Retinal pigment epithelial cell (primary cell): Measurements from ENCODE around the gene LMBR1.

Experiments used
- DNase-seq: peaks from one replicate; pipeline ENCODE4 v3.0.0-alpha.2; 2010; ENCODE audit warnings: low read depth
- H3K4me3 ChIP-seq: 2 replicates; pipeline ENCODE4 v1.5.1; 2011; ENCODE audit warnings: mild to moderate bottlenecking, low read length, control low read depth, moderate library complexity
- TF ChIP-seq, protein P1 (sequence below): conservative IDR thresholded peaks from 2 replicates; pipeline ENCODE4 v1.5.1; 2011; ENCODE audit warnings: low read depth, low read length, control low read depth, inconsistent platforms

The LMBR1 gene

DNA sequence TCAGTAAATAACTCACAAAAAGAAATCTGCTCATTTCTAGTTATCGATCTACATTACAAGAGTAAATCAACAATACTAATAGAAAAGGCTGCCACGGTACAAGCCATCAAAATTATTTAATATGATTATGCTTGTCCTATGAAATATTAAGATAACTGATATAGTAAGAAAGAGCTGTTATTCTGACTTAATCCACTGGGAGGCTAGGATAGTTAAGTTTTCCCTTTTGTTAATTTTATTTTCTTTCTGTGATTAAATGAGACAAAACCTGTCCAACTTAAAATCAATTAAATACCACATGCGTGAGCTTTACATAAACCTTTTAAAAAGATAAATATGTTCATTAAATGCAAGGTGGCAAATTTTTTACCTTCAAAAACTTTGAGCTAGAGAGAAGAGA lies 114.8 kb downstream of the LMBR1 start:
- TF ChIP-seq, protein P1, sequence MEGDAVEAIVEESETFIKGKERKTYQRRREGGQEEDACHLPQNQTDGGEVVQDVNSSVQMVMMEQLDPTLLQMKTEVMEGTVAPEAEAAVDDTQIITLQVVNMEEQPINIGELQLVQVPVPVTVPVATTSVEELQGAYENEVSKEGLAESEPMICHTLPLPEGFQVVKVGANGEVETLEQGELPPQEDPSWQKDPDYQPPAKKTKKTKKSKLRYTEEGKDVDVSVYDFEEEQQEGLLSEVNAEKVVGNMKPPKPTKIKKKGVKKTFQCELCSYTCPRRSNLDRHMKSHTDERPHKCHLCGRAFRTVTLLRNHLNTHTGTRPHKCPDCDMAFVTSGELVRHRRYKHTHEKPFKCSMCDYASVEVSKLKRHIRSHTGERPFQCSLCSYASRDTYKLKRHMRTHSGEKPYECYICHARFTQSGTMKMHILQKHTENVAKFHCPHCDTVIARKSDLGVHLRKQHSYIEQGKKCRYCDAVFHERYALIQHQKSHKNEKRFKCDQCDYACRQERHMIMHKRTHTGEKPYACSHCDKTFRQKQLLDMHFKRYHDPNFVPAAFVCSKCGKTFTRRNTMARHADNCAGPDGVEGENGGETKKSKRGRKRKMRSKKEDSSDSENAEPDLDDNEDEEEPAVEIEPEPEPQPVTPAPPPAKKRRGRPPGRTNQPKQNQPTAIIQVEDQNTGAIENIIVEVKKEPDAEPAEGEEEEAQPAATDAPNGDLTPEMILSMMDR, result no peak
- H3K4me3 ChIP-seq, result no peak overlapping the region
- no peak for DNase-seq

DNA sequence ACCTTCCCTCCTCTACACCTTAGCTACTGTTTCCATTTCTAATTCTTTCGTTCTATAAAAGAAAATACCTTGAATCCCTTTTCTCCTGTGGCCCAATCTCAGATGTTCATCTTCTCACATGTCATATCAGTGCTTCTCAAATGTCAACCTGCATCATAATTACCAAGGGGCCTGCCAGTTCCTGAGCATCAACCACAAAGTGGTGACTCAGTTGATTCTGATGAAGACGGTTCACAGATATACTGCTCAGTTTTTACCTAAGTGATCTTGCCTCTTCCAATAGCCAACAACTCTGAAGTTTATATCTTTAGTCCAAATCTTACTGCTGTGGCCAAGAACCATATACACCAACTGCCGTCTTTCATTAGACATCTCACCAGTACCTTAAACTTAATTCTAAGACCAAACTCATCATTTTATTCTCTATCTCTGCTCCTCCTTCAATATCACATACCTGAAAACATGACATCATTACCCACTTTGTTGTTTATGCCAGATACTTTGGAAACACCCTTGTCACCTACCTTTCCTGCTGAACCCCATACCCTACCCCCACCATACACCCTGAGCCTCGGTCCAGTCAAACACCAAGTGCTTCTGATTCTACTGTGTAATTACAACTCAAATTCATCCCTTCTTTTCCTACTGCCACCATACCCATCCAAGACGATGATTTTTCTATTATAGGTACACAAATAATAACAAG lies 115.5 kb downstream of the LMBR1 start:
- no peak for DNase-seq
- H3K4me3 ChIP-seq, result no peak overlapping the region
- TF ChIP-seq, protein P1, result no peak

DNA sequence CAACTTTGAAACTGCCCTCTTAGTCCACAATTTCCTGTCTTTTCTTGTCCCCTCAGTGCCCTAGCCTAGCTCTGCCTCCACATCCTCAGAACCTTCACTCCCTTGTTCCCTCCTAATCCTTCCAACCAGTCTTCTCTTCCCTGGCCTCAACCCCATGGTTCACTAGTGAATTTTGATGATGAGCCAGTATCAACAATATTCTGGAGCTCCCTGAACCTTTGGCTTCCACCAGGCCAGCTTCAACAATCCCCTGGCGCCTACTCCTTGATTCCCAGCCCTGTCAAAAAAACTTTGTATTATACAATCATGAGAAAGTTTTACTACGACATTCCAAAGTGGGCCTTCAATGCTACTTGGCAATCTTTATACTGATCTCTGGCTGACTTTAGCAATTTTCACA lies 116.5 kb downstream of the LMBR1 start:
- no peak overlapping the region for H3K4me3 ChIP-seq
- TF ChIP-seq, protein P1, result no peak
- no peak for DNase-seq

DNA sequence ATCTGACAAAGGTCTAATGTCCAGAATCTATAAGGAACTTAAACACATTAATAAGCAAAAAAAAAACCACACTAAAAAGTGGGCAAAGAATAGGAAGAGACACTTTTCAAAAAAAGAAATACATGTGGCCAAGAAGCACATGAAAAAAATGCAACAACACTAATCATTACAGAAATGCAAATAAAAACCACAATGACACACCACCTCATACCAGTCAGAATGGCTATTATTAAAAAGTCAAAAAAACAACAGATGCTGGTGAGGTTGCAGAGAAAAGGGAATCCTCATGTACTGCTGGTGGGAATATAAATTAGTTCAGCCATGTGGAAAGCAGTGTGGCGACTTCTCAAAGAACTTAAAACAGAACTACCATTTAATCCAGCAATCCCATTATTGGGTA lies 119.0 kb downstream of the LMBR1 start:
- TF ChIP-seq, protein P1, result no peak
- H3K4me3 ChIP-seq, result no peak overlapping the region
- no peak for DNase-seq

DNA sequence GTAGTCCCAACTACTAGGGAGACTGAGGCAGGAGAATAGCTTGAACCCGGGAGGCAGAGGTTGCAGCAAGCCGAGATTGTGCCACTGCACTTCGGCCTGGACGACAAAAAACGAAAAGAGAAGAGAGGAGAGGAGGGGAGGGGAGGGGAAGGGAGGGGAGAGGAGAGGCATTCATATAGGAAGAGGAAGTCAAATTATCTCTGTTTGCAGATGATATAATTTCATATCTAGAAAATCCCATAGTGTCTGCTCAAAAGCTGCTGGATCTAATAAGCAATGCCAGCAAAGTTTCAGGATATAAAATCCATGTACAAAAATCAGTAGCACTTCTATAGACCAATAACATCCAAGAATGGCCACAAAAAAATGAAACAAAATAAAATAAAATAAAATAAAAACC lies 120.3 kb downstream of the LMBR1 start:
- TF ChIP-seq, protein P1, result no peak
- H3K4me3 ChIP-seq, result no peak overlapping the region
- DNase-seq, result no peak

DNA sequence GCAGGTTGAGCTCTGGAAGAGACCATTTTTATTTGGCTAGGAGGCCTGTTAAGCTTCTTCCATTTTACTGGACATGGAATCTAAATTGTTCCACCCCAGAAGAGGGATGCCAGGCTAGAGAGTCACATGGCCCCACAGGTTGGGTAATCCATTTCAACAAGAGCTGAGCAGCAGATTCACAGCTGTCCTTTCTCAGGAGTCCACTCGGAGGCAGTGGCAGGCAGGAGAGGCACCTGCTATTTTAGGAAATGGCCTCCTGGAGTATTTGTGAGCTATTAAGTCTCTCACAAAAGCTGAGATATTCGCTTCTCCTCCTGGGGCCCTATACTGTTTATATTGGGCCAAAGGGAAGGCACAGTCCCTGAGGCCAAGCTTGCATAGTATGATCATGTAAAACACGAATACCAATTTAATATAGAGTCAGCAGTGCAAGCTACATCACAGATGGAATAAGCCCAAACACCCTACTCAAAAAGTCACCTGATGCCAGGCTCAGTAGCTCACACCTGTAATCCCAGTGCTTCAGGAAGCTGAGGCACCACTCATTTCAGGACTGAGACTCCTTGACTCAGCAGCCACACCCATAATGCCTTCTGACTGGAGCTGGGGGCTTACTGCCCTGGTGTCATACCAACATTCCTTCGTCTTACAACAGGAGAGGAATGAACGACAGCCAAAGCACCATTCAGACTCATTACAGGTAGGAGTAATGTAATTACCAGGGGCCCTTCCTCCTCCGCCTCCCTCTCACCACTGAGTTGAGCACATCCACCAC lies 124.1 kb downstream of the LMBR1 start:
- TF ChIP-seq, protein P1, result no peak
- peak; percentile 26 for DNase-seq
- H3K4me3 ChIP-seq, result no peak overlapping the region

DNA sequence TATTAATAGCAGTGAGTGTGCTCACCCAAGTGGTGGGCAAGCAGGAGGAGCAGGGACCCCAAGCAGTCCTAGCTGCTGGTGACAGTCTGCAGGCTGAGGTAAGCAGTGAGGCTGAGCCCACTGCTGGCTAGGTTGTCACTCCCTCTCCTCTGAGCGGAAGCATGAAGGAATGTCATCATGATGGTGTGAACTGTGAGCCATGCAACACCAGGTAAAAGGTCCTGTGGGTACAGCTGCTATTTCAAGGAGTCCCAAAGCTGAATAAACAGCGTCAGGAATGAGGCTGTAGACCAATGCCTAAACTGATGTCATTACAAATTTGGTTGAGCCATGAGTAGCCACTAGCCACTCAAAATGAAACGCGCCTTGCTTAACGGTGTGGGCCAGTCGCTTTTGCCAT lies 126.3 kb downstream of the LMBR1 start:
- no peak for DNase-seq
- no peak overlapping the region for H3K4me3 ChIP-seq
- TF ChIP-seq, protein P1, result no peak
